RCC 7860 (cell line): ENCODE data around the gene TRPM2.
A peak's percentile ranks its signal among the peaks of the same experiment; 100 is the strongest.

Experiments used
- DNase-seq: peaks from one replicate; pipeline ENCODE4 v3.0.0-alpha.2; 2015; ENCODE audit warnings: low spot score
- FAIRE-seq: peaks from 2 replicates; lab custom pipeline; 2012; peaks lifted over from hg19 to GRCh38; lab: Jason Lieb, UNC

Gene TRPM2

DNA sequence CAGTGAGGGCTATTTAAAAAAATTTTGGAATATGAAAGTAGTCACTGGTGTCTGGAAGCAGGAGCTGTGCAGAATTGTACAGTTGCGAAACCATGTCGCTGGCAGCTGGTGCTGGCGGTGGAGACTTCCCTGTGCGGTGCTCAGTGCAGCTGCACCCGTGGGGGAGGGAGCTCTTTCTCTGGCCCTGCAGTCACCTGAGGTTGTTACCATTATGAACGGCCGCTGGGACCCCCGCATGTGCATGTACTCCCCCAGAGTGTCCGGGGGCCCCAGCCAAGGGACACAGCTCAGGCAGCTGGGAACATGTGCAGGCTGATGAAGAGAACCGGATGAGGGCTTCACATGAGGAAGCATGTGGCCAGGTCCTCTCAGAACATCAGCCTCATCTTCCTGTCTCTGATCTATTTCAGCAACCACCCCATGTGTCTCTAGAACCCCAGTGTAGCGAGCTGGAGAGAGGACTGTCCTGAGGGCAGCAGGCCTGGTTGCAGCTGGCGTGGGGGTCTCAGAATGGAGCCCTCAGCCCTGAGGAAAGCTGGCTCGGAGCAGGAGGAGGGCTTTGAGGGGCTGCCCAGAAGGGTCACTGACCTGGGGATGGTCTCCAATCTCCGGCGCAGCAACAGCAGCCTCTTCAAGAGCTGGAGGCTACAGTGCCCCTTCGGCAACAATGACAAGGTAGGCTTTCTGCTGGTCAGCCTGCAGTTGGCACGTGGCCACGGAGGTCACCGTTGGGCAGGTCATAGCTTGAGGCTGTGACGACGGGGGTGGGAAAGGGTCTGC, at the start of gene TRPM2:
TRPM2 (plus strand) TSS at position 431 of the 780 bp plus-strand sequence; CDS start at position 511, 80 bp downstream.
- FAIRE-seq (no peak), DNase-seq (no peak)

DNA sequence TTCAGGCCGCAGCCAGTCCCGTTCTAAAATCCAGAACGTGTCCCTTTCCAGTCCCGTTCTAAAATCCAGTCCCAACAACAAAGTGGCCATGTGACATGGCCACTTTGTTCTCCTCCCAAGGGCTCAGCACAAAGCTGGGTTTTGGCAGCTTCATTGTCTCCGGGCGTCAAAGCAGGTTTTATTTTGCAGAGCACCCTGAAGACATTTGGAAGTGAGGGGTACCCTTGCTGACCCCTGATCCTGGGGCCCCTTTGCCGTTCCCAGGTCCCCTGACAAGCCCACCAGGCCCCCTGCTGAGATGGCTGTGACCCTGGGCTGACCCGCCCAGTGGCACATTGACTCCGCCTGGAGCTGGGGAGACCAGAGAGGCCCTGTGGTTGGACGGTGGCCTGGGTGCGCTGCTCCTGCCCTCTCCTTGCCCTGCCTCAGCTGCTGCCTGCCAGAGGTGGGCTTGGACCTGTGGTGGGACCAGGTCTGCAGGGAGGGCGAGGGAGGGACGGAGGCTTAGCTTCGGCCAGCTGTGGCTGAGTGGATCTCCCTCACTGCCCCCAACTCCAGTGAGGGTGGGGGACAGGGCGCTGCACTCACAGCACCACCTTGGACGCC, 49.3 kb upstream of the TRPM2 start:
- no peak for DNase-seq
- FAIRE-seq: no peak

DNA sequence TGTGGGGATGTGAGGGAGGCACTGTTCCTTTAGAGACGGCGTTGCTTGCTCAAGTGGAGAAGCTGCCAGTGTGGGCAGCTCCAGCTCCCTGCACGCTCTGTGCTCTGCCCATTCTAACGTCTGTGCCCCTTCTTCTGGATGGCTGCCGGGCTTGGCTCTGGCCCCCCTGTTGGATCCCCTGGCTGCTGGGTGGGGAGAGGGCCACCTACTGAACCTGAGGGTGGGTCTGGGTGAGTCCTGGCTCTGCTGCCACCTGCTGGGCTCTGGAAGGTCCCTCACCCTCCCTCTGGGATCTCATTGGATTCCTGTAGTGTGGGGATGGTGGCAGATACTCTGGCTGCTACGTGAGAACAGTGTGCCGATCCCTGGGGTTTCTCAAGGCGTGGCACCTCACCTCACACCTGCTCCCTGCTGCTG, 48.5 kb upstream of the TRPM2 start:
- FAIRE-seq (no peak), DNase-seq (peak; percentile 13)

DNA sequence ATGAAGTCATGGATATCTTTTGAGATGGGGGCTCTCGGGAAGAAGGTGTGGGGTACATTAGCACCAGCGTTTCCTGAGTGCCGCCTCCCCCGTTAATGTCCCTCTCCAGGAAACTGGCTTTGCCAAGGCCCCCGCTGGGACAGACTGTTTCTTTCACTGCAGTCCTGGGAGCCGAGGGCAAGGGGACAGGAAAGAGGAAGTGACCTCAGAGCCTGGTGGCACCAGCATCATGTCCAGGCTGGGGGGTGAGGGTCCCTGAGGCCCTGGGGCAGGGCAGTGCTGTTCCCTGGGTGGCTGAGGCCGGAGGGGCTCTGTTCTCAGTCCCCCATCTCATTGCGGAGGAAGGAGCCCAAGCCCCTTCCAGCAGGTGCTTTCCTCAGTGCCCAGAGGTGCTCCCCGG, 47.7 kb upstream of the TRPM2 start:
- DNase-seq (no peak), FAIRE-seq (no peak)

DNA sequence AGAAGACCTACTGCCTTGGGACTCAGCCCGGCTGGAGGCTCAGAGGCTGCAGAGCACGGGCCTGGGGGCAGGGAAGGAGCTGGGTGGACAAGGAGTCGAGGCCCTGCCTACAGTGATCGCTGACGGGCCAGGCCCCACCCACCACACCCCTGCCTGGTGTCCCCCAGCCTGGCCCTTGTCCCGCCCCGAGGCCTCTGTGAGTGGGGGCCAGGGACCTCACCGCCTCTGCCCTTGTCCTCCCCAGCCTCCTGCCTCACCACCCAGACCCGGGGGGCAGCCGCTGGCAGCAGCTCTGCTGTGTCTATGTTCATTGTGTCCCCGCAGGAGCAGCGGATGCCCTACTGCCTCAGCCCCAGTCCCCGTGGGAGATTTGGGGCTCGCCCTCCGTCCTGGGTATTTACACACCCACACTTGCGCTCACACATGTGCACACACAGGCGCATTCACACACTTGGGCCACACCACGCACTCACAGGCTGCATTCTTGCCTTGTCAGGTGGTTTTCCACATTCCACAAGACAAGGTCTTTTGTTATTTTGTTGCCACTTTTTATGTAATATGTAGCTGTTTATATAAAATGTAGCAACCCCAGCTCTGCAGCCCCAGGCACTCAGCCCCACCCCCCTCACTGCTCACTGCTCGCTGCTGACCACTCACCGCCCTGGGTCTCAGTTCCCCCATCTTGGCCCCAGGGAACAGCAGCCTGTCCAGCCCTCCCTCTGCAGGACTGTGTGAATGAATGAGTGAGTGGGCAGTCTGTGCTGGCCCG, 46.3 kb upstream of the TRPM2 start:
- FAIRE-seq (no peak), DNase-seq (no peak)

DNA sequence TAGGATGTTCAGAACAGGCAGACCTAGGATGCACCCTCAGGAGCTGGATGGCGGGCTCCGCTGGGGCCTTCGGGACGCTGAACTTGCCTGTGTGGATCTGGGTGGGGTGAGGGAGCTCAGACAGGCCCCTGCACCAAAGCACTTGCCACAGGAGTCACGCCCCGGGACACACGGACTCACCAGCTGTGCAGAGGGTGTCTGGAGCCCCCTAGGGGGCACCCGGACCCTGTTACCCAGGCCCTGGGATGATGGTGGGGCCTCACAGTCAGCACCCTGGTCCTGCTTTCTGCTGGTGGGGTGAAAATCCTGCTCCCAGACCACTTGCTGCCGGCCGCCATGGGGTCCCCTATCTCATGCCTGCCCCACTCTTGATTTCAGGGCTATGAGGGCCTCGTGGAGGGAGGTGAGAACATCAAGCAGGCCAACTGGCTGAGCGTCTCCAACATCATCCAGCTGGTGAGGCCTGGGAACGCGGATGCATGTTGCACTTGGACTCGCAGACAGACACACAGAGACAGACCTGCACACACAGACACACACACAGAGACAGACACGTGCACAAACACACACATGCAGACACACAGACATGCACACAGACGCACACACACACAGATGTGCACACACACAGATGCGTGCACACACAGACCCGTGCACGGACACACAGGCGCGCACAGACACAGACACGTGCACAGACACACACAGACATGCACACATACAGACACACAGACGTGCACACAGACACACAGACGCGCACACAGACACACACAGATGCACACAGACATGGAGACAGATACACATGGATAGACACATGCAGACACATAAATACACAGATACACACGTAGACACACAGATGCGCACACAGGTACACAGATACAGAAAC, 42.6 kb upstream of the TRPM2 start:
- FAIRE-seq: no peak

DNA sequence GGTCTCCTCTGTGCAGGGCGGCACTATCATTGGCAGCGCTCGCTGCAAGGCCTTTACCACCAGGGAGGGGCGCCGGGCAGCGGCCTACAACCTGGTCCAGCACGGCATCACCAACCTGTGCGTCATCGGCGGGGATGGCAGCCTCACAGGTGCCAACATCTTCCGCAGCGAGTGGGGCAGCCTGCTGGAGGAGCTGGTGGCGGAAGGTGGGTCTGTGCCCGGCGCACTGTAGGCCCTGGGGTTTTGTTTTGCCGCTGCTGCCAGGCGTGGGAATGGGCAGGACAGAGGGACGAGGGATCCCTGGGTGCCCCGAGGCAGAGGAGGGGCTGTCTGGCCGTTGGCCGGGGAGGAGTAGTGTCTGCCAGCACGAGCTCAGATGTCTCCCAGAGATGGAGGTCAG, 41.3 kb upstream of the TRPM2 start:
- FAIRE-seq: no peak

More for the DNA sequence above, 42.6 kb upstream of the TRPM2 start:
- no peak for DNase-seq

DNA sequence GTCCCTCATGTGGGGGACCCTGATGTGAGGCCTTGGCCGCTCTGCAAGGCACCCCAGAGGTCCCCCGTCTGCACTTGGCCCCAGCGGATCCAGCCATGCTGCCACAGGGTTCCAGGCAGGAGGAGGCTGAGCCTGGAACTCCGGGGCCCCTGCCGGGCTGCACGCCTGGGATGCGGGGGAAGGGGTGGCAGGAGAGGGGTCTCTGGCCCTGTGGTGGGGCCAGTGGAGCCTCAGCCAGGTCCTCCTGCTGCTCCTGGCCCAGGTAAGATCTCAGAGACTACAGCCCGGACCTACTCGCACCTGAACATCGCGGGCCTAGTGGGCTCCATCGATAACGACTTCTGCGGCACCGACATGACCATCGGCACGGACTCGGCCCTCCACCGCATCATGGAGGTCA, 40.7 kb upstream of the TRPM2 start:
- no peak for FAIRE-seq

More for the DNA sequence above, 41.3 kb upstream of the TRPM2 start:
- no peak for DNase-seq

DNA sequence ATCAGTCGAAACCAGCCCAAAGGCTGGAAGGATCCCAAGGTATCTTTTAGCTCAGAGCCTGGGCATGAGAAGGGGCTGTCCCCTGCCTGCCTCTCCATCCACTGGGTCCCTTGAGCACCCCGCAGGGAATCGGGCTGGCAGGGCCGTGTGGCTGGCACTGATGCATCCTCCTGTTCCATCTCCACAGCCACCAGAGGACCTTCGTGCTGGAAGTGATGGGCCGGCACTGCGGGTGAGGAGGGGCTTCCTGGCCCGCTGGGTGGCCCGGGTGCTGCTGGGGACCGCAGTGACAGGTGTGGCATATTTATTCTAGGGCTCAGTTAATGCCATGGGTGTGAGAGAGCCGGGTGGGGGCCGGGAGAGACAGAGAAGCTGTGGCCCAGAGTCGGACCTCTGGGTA, 40.0 kb upstream of the TRPM2 start:
- DNase-seq (no peak), FAIRE-seq (no peak)

More for the DNA sequence above, 40.7 kb upstream of the TRPM2 start:
- no peak for DNase-seq

DNA sequence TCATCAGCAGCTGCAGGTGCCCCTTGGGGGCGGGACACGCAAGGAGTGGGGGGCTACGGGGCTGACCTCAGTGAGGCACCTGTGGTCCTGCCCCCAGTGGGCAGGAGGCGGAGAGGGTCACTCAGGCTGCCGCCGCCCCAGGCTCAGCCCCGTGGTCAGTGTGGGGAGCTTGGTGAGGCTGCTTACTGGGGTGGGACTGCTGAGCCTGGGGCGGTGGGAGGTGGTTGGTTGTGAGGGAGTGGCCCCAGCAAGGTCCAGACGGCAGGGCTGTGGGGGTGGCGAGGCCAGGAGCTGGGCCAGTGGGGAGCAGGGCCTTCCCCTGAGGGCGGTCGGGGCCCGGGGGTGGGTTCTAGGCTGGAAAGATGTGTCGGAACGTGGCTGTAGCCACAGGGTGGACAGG, 39.3 kb upstream of the TRPM2 start:
- FAIRE-seq: no peak
- no peak for DNase-seq

DNA sequence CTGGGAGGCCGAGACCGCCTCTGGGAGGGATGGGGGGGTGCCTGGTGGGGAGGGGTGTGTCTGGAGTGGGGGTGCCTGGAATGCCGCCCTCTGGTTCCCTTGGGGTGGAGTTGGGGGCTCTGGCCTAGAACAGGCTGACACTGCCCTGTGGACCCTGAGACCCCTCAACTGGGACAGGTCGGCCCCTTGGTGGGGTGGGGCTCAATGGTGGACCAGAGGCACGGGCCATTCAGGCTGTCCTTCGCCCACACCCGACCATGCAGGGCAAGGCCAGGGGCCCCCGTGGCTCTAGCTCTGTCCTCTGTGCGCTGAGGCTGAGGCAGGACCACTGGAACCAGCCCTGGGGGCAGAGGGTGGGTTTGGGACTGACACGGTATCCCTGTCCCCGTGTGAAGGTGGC, 38.9 kb upstream of the TRPM2 start:
- no peak for DNase-seq
- FAIRE-seq: no peak

DNA sequence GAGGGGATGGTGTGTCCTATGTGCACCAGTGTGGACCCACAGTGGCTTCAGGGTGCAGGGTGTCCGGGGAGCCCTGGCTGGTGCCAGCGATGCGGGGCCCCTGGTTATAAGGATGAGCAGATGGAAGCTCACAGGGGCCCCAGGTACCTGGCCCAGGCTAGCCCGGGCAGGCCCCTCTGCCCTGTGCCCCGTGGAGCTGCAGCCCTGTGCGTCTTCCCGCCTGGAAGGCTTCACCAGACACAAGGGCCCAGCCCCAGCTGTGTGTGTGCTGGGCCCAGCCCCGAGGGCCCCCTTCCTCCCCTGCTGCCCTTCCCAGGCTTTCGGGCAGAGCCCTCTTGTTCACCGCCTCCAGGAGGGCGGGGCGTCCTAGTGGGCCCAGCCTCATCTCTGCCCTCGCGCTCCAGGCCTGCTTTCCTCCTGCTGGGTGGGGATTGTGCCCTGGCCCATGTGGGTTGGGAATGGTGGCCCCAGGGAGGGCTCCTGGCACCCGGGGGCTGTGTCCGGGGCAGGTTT, 37.7 kb upstream of the TRPM2 start:
- FAIRE-seq: no peak
- DNase-seq: no peak

DNA sequence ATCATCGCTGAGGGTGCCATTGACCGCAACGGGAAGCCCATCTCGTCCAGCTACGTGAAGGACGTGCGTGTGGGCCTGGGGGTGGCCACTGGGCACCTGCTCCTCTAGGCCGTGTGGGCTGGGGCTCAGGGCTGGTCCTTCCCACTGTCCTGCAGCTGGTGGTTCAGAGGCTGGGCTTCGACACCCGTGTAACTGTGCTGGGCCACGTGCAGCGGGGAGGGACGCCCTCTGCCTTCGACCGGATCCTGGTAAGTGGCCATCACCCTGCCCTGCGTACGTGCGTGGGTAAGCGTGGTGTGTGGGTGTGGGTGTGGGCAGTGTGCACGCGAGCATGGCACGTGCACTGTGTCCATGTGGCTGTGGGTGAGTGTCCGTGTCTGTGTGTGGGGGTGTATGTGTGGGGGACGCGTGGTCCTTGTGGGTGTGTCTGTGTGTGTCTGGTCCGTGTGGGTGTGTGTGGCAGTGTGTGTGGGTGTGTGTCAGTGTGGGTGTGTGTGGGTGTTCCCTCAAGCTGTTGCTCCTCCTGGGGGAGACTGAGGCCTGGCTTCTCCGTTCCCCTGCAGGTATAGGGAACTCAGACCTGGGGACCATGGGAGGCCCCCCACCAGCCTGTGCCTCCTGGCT, 37.0 kb upstream of the TRPM2 start:
- FAIRE-seq: no peak
- DNase-seq: no peak

DNA sequence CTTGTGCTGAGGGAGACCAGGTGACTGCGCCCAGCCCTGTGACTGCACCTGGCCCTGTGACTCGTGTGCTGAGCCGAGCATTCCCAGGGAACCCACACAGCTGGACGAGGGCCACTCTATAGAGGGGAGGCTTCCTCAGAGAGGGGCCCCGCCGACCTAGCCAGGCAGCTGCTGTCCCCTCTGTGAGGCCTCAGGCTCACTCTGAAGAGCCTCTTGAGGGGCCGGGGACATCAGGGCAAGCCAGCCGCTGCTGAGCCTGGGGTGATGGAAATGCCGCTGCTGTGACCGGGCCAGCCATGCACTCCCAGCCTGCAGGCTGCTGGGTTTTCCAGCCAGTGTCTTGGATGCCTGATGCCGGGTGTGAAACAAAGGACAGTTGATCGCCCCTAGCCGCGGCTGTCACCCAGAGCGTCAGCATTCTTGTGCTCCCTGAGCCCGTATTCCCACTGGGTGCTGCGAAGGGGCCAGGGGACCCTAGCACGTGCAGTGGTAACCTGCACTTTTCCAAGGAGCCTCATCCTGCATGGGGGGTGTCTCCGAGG, 36.1 kb upstream of the TRPM2 start:
- no peak for FAIRE-seq
- no peak for DNase-seq

DNA sequence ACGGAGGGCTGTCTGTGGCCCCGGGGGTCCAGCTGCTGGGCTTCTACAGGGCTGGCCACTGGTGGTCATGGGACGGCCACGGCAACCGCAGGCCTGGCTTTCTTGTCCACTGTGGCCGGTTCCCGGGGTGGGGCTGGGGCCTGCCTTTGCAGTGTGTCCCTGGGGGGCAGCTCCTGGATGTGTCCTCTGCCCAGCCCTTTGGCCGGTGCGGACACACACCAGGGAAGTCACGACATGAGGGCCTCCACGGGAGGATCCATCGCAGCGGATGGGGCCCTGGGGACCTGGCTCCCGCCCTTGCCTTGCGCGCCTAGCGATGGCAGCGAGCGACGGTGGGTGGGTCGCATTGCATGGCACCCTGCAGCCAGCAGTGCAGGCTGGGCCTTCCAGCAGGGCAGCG, 35.5 kb upstream of the TRPM2 start:
- FAIRE-seq (no peak), DNase-seq (no peak)

DNA sequence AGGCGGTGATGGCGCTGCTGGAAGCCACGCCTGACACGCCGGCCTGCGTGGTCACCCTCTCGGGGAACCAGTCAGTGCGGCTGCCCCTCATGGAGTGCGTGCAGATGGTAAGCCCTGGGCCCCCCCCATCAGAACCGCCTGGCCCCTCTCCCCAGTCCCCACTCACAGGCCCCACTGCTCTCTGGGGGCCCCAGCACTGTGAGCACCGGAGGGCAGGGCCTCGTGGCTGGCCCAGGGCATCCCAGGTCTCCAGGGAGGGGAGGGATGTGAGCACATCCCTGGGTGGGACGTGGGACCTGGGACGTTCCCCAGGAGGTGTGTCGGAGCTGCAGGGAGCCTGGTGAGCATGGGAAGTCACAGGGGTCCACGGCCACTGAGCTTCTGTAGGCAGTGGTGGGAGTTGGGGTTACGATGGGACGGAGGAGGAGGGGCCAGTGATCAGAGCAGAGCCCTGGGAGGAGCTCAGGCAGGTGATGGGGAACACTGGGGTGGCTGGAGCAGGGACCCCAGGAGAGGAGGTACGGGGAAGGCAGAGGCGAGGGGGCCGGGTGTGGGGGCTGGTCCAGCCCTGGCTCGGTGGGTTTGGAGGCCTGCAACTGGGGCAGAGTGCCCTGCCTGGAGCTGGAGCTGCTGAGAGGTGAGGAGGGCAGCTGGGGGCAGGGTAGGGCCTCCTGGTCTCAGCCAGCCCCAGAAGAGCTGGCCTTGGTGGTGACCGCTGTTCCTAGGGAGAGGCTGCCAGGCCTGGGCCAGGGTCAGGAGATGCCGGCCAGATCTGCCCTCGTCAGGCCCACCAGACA, 34.7 kb upstream of the TRPM2 start:
- FAIRE-seq (no peak), DNase-seq (no peak)

DNA sequence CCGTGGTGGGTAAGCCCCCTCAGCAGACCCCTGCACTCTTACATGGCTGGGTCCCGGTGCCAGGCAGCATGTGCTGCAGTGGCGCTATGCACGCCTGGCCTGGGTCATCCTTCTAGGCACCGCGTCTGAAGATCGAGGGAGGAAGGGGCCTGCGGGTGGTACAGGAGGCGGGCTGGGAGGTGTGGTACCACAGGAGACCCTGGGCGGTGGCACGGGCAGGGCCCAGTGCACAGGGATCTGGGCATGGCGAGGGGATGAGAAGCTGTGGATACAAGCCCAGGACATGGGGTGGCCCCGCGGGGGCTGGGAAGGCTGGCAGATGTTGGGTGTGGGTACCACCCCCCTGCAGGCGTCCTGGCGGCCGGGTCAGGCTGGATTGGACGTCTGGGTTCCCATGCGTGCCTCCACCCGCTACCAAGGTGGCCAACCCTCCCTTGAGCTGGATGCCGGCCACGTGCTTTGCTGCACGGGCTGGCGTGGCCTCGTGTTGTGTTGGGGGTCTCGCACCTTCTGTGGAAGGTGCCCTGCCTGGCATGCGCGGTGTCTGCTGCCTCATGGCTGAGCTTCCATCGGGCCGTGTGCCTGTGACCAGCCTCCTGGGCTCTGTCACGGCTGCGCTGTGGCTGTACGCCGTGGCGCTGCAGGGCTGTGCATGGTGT, 33.9 kb upstream of the TRPM2 start:
- FAIRE-seq (no peak), DNase-seq (no peak)

DNA sequence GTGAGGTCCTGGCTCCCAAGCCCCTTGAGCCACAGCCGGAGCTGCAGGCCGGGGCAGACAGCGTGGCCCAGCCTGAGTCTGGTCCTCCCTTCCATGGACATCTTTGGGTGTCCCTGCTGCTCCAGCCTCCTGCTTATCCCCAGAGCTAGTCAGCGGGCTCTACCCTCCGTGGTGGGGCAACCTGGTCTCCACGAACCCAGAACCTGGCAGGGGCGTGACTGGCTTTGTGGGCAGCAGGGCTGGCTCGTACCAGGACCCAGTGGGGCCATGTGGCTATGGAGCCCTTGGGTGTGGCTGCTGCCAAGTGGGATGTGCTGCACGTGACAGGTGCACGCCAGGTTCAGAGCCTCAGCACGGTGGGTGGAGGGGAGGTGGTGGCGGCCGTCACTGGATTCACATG, 32.6 kb upstream of the TRPM2 start:
- FAIRE-seq: no peak
- no peak for DNase-seq
